Lower leg skin (tissue), 4 donors: ENCODE measurements around the gene PKN2. TPM values are rescaled to one million over a fixed set of nuclear protein-coding genes. Genes with fewer than 3 reads are reported as not detected.

ENCODE experiments used
- DNase-seq, 2 donors: peaks; one replicate each; pipeline ENCODE4 v3.0.0-alpha.2; 2019; ENCODE audit warnings: low spot score in 2 of 2
- H3K4me3 ChIP-seq: fragments of 200-600 bp; sonication (generic); 2 replicates; pipeline ENCODE4 v1.5.1; 2017; ENCODE audit warnings: mild to moderate bottlenecking, low read depth; ENCODE audit not compliant: poor library complexity, severe bottlenecking
- POLR2A ChIP-seq, 2 donors: fragments of 450-650 bp; IDR thresholded peaks; one replicate each; pipeline ENCODE4 v1.6.1; 2016 to 2017; ENCODE audit warnings: antibody characterized with exemption in 2 of 2, mild to moderate bottlenecking in 1 of 2, moderate library complexity in 1 of 2
- WGBS, 2 donors: methylation state at CpG; one replicate each; pipeline ENCODE4 v1.1.5; 2018; 5-methylcytosine and 5-hydroxymethylcytosine counted together
- intact Hi-C: fragments of 100-400 bp; cut with DNase I; formaldehyde crosslinking; loops from one replicate; pipeline ENCODE4 v1.15.0; 2023; ENCODE audit warnings: low total_unique reads
- total RNA-seq, 4 donors: library from RNA; depleted of rRNA; stranded (reverse); fragments of >200 nt; gene quantifications; one replicate each; pipeline ENCODE4 v1.1.0, GENCODE V29; 2016
- TF ChIP-seq, protein P1 (sequence below), 3 donors: fragments of 450-650 bp; IDR thresholded peaks; one replicate each; pipeline ENCODE4 v1.5.1; 2016; ENCODE audit warnings: antibody characterized with exemption in 3 of 3, mild to moderate bottlenecking in 3 of 3, moderate library complexity in 2 of 3

Gene PKN2
- total RNA-seq, 4 donors from 2014 or later = 25.1 to 34.6 (median 29.8) TPM

DNA sequence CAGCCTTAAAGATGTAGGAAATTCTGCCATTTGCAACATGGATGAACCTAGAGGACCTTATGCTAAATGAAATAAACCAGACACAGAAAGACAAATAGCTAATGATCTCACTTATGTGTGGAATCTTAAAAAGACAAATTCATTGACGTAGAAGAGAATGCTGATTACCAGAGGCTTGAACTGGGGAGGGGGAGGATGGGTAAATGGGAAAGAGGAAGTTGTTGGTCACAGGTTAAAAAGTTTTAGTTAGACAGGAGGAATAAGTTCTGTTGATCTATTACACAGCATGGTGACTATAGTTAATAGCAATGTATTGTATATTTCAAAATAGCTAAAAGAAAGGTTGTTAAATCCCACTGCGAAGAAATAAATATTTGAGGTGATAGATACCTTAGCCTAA is 62.8 kb downstream of the PKN2 start:
- no peak for DNase-seq
- WGBS, 2 donors = 94 to 96% methylated on average over 2 of the region's 2 CpGs
- TF ChIP-seq, protein P1, sequence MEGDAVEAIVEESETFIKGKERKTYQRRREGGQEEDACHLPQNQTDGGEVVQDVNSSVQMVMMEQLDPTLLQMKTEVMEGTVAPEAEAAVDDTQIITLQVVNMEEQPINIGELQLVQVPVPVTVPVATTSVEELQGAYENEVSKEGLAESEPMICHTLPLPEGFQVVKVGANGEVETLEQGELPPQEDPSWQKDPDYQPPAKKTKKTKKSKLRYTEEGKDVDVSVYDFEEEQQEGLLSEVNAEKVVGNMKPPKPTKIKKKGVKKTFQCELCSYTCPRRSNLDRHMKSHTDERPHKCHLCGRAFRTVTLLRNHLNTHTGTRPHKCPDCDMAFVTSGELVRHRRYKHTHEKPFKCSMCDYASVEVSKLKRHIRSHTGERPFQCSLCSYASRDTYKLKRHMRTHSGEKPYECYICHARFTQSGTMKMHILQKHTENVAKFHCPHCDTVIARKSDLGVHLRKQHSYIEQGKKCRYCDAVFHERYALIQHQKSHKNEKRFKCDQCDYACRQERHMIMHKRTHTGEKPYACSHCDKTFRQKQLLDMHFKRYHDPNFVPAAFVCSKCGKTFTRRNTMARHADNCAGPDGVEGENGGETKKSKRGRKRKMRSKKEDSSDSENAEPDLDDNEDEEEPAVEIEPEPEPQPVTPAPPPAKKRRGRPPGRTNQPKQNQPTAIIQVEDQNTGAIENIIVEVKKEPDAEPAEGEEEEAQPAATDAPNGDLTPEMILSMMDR (IDR thresholded peaks at IDR 0.05) = no peak
- TF ChIP-seq POLR2A (IDR thresholded peaks at IDR 0.05) = no peak
- no peak overlapping the region for H3K4me3 ChIP-seq
- intact Hi-C loops = no loop called here

DNA sequence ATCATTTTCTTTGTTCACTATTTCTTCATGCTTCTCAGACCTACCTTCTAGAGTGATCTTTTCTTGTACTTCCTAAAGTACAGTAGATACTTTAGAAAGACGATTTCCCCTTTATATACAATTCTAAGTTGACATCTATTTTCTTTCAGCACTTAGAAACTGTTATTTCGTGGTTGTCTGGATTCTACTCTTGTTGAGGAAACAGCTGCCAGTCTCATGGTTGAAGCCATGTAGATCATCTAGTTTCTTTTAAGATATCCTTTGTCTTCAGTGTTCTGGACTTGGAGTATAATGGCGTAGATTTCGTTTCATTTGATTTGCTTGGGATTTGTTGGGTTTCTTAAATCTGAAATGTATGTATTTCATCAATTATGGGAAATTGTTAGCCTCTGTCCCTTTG is 67.6 kb downstream of the PKN2 start:
- WGBS, 2 donors = 85 to 92% methylated on average over 4 of the region's 4 CpGs
- intact Hi-C loops = no loop called here
- TF ChIP-seq, protein P1 (IDR thresholded peaks at IDR 0.05) = no peak
- no peak for TF ChIP-seq POLR2A (IDR thresholded peaks at IDR 0.05)
- no peak for DNase-seq
- H3K4me3 ChIP-seq = no peak overlapping the region

DNA sequence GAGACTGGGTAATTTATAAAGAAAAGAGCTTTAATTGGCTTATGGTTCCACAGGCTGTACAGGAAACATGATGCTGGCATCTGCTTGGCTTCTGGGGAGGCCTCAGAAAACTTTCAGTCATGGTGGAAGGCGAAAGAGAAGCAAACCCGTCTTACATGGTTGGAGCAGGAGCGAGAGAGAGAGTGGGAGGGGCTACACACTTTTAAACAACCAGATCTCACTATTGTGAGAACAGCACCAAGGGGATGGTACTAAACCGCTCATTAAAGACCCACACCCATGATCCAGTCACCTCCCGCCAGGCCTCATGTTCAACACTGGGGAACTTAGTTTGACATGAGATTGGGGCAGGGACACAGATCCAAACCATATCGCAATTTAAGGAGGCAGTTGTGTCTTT is 69.4 kb downstream of the PKN2 start:
- no peak overlapping the region for H3K4me3 ChIP-seq
- TF ChIP-seq, protein P1 (IDR thresholded peaks at IDR 0.05) = no peak
- no peak for TF ChIP-seq POLR2A (IDR thresholded peaks at IDR 0.05)
- DNase-seq = no peak
- 96 to 98% methylated on average over 6 of the region's 6 CpGs for WGBS, 2 donors
- intact Hi-C loops = no loop called here

DNA sequence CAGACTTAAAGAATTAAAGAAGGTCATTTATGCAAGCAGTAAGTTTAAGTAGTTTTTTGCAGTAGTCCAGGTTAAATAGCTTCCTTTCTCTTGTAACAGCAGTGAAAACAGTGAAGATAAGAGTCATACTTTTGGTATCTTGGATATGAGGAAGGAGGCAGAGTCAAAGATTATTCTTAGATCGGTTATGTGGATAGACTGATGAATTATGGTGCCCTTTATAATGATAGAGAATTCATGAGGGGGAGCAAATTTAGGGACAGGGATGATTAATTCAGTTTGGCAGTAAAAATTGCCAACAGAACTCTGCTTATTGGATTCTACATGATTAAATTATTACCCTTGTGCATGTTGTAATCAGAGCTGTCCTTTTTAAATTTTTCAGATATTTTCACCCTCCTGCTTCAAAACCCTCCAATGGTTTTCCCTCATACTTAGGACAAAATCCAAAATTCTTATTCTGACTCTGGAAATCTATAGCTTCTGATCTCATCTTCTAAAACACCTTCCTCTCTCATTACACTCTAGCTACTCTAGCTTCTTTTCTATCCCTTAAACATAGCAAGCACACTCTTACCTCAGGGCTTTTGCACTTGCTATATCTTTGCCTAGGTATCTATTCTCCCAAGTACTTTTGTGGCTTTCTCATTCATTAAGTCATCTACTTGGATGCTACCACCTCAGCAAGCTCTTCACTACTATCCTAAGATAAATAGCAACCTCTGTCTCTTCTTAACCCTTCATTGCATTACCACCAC is 79.8 kb downstream of the PKN2 start:
- intact Hi-C loops = no loop called here
- 66 to 67% methylated on average over 1 of the region's 1 CpG for WGBS, 2 donors
- DNase-seq = no peak
- no peak for TF ChIP-seq POLR2A (IDR thresholded peaks at IDR 0.05)
- TF ChIP-seq, protein P1 (IDR thresholded peaks at IDR 0.05) = no peak
- H3K4me3 ChIP-seq = no peak overlapping the region

DNA sequence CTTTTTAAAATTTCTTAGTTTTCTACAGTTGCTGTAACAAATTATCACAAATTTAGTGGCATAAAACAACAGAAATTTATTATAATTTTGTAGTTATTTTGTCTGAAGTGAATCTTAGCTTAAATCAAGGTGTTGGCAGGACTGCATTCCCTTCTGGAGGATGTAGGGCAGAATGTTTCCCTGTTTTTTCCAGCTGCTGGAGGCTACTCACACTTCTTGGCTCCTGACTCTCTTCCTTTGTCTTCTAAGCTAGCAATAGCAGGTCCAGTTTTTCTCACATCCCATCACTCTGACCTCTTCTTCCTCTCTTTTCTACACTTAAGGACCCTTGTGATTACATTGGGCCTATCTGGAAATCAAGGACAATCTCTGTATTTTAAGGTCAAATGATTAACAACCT is 84.1 kb downstream of the PKN2 start:
- DNase-seq = no peak
- intact Hi-C loops = no loop called here
- TF ChIP-seq, protein P1 (IDR thresholded peaks at IDR 0.05) = no peak
- TF ChIP-seq POLR2A (IDR thresholded peaks at IDR 0.05) = no peak
- no peak overlapping the region for H3K4me3 ChIP-seq

DNA sequence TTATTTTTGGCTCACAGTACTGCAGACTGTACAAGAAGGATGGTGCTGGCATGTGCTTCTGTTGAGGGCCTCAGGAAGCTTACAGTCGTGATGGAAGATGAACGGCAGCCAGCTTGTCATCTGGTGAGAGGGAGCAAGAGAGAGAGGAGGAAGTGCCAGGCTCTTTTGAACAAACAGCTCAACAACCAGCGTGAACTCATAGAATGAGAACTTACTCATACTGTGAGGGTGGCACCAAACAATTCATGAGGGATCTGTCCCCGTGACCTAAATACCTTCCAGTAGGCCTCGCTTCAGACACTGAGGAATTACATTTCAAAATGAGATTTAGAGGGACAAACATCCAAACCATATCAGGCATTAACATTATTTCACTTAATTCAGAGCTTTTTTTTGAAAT is 84.7 kb downstream of the PKN2 start:
- TF ChIP-seq, protein P1 (IDR thresholded peaks at IDR 0.05) = no peak
- no peak for TF ChIP-seq POLR2A (IDR thresholded peaks at IDR 0.05)
- WGBS, 2 donors = 81 to 88% methylated on average over 5 of the region's 5 CpGs
- H3K4me3 ChIP-seq = no peak overlapping the region
- intact Hi-C loops = no loop called here
- DNase-seq = no peak
